Islet of Langerhans (tissue), 1 donor: Measurements from ENCODE around the gene FADS2.

Source experiments
- FAIRE-seq: peaks from one replicate; lab custom pipeline; 2011; peaks lifted over from hg19 to GRCh38; lab: Jason Lieb, UNC

Gene FADS2

DNA sequence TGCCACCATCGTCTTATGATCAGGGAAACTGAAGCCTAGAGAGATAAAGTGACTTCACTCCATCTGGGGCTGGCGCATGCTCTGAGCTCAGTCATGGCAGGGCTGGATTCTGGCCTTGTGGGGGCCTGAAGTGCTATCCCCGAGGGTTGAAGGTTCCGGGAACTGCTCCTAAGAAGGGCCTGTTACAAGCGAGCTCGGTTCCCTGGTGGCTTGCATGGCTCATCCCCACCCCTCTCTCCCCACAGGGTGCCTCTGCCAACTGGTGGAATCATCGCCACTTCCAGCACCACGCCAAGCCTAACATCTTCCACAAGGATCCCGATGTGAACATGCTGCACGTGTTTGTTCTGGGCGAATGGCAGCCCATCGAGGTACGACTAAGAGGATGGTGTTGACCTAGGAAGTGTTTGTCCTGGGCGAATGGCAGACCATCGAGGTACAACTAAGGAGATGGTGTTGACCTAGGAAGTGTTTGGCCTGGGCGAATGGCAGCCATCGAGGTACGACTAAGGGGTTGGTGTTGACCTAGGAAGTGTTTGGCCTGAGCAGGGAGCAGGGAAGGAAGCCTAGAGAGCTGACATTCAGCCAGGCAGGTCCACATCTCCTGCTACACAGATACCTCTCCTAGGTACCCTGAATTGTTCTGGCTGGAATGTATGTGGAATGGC lies 19.9 kb downstream of the FADS2 start:
- no peak for FAIRE-seq

DNA sequence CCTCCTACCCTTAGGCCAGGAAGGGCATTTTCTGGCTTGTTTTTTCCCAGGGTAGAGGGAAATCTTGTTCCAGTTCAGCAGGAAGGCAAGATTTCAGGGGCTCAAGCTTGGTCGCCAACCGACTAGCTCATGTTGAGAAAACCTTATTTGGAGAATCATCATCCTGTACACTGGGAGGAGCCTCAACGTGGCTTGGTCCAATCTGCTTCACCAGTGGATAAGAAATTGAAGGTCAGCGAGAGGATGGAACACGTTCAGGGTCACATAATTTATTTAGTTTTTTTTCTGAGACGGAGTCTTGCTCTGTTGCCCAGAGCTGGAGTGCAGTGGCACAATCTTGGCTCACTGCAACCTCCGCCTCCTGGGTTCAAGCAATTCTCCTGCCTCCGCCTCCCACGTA lies 20.5 kb downstream of the FADS2 start:
- FAIRE-seq, result no peak

DNA sequence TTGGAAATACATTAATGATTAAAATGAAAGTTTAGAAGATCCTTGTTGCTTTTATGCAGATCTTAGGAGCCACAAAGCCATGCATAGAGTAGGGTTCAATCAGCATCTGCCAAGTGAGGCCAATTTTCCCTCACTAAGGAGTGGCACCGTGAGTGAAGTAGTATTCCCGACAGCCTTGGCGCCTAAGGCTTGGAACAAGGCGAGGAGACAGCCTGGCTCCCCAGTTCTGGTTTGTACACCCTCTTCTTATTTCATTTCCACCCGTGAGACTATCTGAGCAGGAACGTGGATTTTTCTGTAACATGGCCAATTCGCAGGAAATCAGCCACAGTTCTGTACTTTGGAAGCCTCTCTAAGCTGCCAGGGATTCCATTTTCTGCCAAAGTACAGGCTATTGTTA lies 22.6 kb downstream of the FADS2 start:
- FAIRE-seq, result no peak

DNA sequence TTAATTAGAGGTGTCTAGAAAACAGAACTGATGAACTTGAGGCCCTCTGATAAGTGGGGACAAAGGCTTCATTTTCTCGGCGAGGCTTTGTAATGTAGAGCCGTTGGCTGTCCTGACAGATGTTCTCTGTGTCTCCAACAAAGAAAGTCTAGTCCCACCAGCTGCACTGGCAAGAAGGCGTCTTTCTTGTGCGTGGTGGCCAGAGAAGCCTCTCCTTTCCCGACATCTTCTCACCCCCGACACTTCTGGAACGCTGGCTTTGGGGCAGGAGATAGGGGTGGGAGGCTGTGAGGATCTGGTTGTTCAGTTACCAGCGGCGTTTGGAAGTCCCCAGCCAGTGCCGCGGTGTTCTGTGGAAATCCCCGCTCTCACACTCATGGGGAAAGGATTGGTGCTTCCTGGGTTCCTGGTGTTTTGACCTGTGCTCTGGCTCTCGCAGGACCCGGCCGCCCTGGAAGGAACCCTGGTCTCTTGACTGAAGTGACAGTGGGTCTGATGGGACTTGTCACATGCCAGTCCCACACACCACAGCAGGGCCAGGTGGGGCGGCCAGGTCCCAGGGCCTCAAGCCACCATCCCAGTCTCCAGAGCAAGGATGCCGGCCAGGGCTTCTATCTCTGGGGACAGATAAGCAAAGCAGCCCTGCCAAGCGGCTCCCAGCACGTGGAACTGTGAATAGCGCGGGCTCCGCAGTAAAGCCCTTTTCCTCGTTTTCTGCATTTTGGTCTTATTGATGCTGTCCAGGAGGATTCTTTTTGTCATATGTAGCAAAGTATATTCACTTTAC lies 23.2 kb downstream of the FADS2 start:
- no peak for FAIRE-seq

DNA sequence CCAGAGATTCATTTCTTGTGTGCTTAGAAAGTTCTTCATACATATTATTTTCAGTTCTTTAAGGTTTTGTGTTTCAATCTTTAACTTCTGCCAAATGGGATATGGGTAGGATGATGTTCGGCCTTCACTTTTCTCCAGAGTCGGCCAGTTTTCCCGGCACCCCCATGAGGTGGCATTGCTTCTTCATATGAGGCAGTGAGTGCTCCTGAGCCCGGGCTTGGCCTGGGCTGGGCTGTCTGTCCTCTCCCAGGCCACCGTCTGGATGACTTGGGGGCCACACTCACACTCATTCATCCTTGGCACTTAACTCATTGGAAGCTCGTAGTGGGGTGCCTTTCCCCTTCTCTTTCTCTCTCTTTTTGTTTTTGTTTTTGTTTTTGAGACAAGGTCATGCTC lies 23.8 kb downstream of the FADS2 start:
- FAIRE-seq, result no peak

DNA sequence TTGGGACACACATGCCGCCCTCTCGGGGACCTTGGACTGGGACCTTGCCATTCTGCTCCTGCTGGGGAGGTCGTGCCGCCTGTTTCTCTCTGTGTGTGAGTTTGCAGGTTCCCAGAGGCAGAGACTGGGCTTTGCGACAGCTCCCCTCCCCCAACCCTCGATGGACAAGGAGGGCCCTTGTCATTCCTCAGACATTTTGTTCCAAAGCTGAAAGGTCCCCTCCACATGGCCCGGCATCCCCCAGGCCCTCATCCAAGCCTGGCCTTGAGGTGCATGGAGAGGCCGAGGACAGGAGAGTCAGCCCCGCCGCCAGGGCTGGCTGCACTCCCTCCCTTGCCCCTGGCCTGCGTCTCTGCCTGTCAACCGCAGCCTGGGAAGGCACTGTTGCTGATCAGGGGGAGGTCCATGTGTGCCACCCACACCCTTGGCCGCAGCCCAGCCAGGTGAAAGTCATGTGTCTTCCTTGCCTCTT lies 25.6 kb downstream of the FADS2 start:
- FAIRE-seq, result no peak

DNA sequence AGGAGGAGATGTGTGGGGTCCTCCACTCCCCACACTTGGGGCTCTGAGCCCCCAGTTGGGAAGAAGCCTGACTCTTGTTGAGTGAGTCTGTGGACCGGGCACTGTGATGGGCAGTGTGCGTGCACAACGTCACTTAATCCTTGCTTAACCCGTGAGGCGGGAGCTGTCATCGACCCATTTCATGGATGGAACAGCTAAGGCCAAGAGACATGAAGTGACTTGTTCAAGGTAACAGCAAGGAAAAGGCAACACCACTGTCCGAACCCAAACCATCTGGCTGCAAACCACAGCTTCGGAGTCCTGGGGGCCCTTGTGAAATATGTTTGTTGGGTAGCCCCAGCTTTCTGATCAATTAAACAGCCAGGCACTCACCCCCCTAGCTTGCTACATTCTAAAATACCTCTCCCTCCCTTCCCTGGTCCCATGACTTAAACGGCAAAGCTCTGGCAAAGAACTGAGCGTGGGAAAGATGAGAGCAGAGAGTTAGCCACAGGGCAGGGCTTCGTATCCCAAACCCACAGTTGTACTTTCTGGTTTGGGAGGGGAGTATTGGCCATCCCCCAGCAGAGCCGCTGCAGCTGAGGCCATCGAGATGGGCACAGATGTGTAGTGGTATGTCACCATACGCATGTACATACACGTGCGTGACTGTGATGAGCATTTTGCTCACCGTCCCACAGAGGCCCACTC lies 26.3 kb downstream of the FADS2 start:
- no peak for FAIRE-seq

DNA sequence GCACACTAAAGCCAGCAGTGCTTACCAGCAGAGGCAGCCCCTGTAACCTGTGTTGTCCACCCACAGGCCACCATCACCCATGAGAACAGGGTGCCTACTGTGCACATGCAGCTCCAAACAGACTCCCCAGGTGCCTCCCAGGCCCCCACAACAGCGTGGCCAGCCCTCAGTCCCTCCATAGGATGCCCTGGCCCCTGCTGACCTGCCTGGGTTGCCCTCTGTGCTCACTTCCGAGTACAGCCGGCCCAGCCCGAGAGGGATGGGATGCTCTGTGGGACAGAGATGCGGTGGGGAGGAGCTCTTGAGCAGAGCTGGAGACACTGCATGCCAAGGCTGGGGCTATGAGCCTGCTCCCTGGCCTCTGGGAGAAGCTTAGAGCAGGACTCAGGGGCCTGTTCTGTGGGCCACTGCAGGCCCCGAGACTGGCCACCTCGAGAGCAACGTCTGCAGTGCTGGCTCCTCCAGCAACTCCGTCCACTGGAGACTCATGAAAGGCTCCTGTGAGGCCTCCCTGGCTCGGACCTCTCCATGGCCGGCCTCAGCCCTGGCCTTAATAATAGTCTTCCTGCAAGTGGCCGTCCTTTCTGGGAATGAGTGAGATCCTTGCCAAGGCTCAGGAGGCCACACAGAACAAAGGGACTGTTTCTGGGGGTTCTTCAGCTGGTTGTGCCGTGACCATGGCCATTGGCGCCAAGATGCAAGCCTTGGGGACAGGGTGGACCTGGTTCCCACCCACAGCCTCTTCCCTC lies 27.0 kb downstream of the FADS2 start:
- no peak for FAIRE-seq

DNA sequence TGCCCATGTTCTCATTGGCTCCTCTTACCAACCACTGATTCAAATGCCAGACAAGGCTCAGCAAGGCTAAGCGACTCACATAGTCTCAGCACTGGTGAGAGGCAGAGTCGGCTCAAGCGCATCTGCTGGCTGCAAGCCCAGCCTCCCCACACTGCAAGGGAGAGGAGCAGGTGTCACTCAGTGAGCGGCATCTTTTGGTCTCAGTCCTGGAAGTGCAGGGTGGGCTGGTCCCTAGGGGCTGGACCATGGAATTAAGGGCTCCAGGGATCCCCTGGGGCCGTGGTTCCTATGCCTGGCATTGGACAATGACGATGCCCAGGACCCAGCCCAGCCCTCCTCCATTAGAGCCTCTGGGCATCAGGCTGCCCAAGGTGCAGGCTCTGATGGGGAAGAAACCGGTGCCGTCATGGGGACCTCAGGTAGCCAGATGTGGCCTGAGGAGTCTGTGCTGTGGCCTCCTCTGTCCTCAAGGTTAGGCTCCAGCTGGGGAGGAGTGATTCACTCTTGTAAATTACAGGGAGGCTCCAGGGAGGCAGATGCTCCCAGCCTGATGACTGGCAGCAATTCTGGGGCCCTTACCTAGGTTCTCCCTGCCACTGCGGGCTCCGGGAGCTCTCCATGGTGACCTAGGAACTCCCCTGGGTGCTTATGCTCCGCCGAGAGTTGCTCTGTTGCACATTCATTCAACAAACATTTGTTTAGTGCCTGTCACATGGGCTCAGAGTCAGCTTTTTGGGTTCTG lies 28.0 kb downstream of the FADS2 start:
- no peak for FAIRE-seq

DNA sequence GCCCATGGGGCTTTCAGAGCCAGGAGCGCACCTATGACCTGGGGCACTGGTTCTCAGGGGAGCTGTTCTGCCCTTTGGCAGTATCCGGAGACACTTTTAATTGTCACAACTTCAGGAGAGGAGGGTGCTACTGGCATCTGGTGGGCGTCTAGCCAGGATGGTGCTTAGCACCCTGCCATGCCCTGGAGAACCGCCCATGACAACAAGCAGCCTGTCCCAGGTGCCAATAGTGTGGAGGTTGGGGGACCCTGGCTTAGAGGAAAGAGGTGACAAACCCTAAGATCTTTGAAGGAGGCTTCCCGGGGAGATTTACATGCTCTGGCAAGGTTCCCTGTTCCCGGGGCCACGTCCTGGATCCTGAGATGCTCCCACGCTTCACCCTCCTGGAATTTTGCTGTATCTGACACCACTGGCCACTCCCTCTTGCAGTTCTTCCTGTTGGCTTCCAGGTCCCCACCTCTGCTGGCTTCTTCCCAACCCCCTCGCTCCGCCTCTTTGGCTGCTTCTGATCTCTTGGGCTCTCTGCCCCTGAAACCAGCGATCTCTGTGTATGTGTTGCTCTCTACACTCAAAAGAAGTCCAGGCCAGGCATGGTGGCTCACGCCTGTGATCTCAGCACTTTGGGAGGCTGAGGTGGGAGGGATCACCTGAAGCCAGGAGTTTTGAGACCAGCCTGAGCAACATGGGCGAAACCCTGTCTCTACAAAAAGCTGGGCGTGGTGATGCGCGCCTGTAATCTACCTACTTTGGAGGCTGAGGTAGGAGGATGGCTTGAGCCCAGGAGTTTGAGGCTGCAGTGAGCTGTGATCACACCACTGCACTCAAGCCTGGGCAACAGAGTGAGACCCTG lies 32.2 kb downstream of the FADS2 start:
- FAIRE-seq, result no peak

DNA sequence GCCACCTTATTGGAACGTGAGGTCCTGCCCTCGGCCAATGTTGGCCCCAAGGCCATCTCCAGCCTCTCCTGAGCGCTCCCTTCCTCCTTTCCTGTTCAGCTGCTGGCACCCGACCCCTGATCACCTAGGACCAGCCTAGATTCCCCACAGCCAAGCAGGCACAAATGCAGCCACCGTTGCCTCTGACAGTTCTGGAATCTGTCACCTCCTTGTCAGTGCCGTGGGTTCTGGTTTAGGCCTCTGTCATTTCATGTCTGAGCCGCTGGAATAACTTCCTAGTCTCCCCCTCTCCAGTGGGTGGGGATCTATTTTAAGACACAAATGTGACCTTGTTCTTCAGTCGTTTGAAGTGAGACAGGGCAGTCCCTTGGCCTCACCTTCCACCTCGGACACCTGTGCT lies 33.5 kb downstream of the FADS2 start:
- FAIRE-seq, result no peak

DNA sequence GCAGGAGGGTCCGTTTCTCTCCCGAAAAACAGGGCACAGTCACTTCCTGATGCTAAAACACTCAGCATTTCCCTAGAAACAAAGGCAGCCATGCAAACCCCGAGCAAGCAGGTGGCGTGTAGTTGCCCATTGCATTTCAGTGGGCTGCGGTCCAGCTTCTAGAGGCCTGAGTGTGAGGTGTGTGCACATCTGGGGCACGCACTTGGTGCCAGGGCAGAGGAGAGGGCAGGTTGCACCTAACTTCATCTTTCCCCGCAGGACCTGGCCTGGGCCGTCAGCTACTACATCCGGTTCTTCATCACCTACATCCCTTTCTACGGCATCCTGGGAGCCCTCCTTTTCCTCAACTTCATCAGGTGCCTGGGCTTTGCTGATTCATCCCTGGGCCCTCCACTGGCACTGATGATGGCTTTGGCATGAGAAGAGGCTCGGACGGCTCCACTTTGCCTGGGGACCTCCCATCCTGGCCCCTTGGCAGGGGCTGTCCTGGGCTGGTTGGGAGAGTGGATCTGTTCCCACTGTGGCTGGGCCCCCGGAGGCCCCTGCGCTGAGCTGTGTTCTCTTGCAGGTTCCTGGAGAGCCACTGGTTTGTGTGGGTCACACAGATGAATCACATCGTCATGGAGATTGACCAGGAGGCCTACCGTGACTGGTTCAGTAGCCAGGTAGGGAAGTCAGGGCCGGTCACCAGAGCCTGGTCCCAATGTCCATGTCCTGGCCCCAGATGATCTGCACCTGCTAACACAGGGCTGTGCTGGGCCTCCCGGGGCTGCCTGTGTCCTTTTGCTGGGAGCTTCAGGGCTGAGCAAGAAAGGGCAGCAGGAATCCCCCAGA lies 34.8 kb downstream of the FADS2 start:
- FAIRE-seq, result no peak

DNA sequence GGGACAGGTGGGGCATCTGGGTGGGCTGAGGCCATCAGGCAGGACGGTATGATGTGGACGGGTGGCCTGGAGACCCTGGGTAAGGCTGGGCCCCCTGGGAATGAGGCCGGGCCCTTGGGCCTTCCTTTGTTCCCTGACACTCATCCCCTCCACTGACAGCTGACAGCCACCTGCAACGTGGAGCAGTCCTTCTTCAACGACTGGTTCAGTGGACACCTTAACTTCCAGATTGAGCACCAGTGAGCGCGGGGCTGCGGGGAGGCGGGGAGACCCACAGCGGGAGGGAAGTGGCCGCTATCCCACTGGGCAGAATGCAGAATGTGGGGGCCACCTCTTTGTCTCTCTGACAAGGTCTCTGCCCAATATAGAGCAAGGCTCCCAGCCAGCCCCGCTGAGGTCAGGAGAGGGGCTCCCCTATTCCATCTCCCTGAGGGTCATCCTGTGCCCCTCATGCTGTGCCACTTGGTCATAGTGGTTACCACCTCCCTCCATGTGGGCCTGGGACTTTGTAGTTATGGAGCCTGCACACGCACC lies 35.5 kb downstream of the FADS2 start:
- no peak for FAIRE-seq

DNA sequence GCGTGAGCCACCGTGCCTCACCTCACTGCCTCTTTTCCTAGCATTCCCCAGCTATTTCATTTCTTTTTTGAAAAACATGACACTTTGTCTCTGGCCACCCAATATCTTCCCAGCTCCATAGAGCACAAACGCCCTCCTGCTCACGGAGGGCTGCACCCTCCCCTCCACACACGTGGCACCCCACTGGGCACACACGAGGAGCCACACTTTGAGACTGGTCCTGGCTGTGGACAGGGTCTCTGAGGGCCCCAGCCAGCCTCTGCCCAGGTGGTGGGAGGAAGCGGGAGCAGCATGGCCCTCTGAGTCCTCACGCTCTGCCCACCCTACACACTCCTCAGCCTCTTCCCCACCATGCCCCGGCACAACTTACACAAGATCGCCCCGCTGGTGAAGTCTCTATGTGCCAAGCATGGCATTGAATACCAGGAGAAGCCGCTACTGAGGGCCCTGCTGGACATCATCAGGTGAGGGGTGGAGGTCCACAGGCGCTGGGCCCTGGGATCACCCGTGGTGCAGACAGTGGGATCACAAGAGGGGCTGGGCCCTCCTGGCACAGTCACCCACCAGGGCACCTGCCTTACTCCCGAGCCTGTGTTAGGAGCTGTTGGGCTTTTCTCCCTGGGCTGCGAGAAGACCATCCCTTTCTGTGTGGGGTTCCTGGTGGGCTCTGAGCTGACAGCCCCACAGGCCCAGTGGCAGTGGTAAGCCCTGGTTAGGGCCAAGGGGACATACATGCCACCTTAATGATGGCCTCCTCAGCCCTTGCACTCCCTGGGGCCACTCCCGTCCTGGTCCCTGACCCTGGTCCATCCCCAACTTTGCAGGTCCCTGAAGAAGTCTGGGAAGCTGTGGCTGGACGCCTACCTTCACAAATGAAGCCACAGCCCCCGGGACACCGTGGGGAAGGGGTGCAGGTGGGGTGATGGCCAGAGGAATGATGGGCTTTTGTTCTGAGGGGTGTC lies 37.0 kb downstream of the FADS2 start:
- no peak for FAIRE-seq

DNA sequence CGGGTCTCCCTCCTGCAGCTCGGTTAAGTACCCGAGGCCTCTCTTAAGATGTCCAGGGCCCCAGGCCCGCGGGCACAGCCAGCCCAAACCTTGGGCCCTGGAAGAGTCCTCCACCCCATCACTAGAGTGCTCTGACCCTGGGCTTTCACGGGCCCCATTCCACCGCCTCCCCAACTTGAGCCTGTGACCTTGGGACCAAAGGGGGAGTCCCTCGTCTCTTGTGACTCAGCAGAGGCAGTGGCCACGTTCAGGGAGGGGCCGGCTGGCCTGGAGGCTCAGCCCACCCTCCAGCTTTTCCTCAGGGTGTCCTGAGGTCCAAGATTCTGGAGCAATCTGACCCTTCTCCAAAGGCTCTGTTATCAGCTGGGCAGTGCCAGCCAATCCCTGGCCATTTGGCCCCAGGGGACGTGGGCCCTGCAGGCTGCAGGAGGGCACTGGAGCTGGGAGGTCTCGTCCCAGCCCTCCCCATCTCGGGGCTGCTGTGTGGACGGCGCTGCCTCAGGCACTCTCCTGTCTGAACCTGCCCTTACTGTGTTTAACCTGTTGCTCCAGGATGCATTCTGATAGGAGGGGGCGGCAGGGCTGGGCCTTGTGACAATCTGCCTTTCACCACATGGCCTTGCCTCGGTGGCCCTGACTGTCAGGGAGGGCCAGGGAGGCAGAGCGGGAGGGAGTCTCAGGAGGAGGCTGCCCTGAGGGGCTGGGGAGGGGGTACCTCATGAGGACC lies 38.3 kb downstream of the FADS2 start:
- no peak for FAIRE-seq

DNA sequence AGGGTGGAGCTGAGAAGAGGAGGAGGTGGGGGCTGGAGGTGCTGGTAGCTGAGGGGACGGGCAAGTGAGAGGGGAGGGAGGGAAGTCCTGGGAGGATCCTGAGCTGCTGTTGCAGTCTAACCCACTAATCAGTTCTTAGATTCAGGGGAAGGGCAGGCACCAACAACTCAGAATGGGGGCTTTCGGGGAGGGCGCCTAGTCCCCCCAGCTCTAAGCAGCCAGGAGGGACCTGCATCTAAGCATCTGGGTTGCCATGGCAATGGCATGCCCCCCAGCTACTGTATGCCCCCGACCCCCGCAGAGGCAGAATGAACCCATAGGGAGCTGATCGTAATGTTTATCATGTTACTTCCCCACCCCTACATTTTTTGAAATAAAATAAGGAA lies 38.9 kb downstream of the FADS2 start:
- FAIRE-seq, result no peak

DNA sequence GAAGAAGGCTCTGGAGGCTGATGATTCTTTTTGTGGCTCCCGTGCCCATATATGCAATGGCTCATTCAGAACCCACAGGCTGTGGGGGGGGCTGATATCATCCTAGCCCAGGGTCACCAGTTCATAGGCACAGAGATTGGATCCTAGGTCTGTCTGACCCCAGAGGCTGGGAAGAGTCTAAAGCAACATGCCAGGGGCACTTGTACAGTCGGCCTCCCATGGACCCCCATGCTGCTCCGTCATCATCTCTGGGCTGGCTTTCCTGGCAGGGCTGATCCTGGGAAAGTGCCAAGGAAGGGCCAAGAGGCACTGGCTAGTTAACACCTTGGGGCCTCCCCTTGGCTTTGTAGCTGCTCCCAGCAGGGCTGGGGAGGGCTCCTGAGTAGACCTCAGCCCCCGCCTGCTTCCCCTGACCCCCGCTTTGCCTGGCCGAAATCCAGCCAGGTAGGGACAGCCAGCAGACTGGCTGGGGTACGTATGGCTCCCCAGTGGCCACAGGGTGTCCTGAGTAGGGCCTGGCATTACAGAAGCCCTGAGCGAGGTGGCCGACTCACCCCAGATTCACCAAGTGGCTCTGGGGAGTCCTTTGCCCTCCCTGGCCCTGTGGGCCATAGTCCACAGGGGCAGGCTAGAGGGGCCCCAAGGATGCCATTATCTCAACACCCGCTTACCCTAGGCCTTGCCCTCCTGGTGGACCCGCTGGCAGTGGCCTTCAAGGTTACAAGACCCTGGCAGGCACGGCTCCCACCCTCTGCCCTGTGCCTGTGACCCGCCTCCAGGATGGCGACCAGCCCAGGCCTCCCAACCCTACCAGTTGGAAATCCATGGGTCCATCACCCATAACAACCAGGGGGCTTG lies 40.7 kb downstream of the FADS2 start:
- FAIRE-seq, result no peak
